SK-N-MC (cell line): ENCODE data around the gene TRIM67.

Experiments
- DNase-seq: peaks from one replicate; pipeline ENCODE4 v3.0.0-alpha.2; 2011; ENCODE audit warnings: low read depth, low spot score
- H3K27ac ChIP-seq: fragments of 200-600 bp; sonication (generic); 2 replicates; pipeline ENCODE4 v1.5.1; 2016; ENCODE audit warnings: mixed run types
- H3K36me3 ChIP-seq: fragments of 200-600 bp; sonication (generic); 2 replicates; pipeline ENCODE4 v1.6.1; 2017; ENCODE audit warnings: antibody characterized with exemption, low read length, mixed read lengths; ENCODE audit not compliant: insufficient read depth
- H3K4me3 ChIP-seq: fragments of 200-600 bp; sonication (generic); 2 replicates; pipeline ENCODE4 v1.5.1; 2016
- H3K9ac ChIP-seq: fragments of 200-600 bp; sonication (generic); 2 replicates; pipeline ENCODE4 v1.8.0; 2017; ENCODE audit warnings: mixed run types, mixed read lengths; ENCODE audit not compliant: insufficient read length
- H3K9me3 ChIP-seq: fragments of 200-600 bp; sonication (generic); 2 replicates; pipeline ENCODE4 v1.6.1; 2017; ENCODE audit warnings: low read depth, mild to moderate bottlenecking, antibody characterized with exemption, low read length, moderate library complexity, mixed read lengths
- EZH2 ChIP-seq: fragments of 200-600 bp; sonication (generic); IDR thresholded peaks from one replicate; pipeline ENCODE4 v1.6.1; 2017; ENCODE audit warnings: antibody characterized with exemption
- FOXP2 ChIP-seq: optimal IDR thresholded peaks from 2 replicates; pipeline ENCODE3; 2011; ENCODE audit warnings: mild to moderate bottlenecking, moderate library complexity; ENCODE audit not compliant: insufficient read depth; ENCODE audit errors: extremely low read length, control extremely low read depth
- POLR2AphosphoS5 ChIP-seq: IDR thresholded peaks from 2 replicates; pipeline ENCODE4 v1.6.1; 2012; ENCODE audit warnings: mild to moderate bottlenecking, low read depth, low read length, borderline replicate concordance

The TRIM67 gene

DNA sequence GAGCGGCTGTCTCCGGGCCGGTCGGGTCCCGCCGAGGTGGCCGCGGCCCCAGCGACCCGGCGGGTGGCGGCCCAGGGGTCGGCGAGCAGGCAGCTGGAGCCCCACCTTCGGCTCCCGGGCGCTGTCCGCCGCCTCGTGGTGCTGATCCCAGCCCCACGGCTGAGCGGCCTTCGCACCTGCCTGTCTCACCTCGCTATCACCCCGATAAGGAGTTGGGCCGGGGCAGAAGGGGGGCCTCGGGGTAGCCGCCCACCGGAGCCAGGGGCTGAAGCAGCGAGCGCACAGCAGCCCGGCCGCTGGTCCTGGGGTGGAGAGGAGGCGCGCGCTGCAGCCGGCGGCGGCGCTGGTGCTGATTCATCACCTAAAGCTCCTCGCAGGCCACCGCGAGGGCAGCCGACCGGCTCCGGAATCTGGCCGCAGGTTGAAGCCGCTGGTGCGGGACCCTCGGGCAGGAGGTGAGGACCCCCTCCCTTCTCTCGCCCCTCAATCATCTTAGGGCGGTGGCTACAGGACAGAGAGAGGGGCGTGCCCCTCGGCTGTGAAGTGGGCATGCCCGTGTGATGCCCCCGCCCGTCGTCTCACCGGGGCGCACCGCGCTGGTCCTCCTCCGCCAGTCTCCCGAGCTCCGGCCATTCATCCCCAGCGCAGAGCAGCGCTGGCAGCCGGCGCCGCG, 575 bp downstream of the TRIM67 start:
- Histone ChIP-seq H3K36me3 (no peaks in the 10 kb centered on the region), H3K27ac (no peak overlapping the region), H3K4me3 (peak overlapping the region; percentile 29; the same call in 1 of the 2 replicates), H3K9me3 (no peaks in the 10 kb centered on the region), H3K9ac (no peak overlapping the region)
- TF ChIP-seq FOXP2 (no peak), EZH2 (peak; percentile 57)
- DNase-seq = no peak

GRCh38 chr1:231162970-231163829, 1.3 kb downstream of the TRIM67 start:
- Histone ChIP-seq H3K4me3 (no peak overlapping the region), H3K36me3 (no peaks in the 10 kb centered on the region), H3K9me3 (no peaks in the 10 kb centered on the region), H3K27ac (no peak overlapping the region), H3K9ac (no peak overlapping the region)
- no peak for TF ChIP-seq EZH2
- no peak for TF ChIP-seq POLR2AphosphoS5
- TF ChIP-seq FOXP2 = no peak
- no peak for DNase-seq

GRCh38 chr1:231163830-231164427, 2.1 kb downstream of the TRIM67 start:
- DNase-seq = no peak
- TF ChIP-seq EZH2 = no peak
- no peak for TF ChIP-seq FOXP2
- TF ChIP-seq POLR2AphosphoS5 = no peak
- H3K9me3 ChIP-seq = no peaks in the 10 kb centered on the region
- no peak overlapping the region for H3K9ac ChIP-seq
- no peak overlapping the region for H3K4me3 ChIP-seq
- no peak overlapping the region for H3K27ac ChIP-seq
- no peaks in the 10 kb centered on the region for H3K36me3 ChIP-seq

DNA sequence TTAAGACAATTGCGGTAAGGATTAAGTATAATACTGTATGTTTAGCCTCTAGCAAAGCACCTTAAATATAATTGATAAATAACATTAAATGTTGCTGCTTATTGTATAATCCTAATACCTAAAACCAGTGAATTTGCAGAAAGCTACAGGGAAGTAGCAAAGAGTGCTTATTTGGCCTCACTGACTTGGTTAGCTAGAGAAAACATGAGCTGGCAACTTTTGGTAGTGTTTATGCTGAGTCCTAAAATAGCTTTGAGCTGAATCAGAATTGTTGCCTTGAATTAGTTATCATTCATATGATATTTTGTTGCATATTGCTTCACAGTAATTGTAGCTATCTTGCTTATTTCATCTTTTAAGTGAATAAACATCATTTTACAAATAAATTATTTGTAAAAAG, 3.5 kb downstream of the TRIM67 start:
- TF ChIP-seq POLR2AphosphoS5 (no peak), EZH2 (no peak), FOXP2 (no peak)
- no peaks in the 10 kb centered on the region for H3K36me3 ChIP-seq
- no peak for DNase-seq
- no peaks in the 10 kb centered on the region for H3K9me3 ChIP-seq
- H3K9ac ChIP-seq = no peak overlapping the region
- no peak overlapping the region for H3K4me3 ChIP-seq
- no peak overlapping the region for H3K27ac ChIP-seq

DNA sequence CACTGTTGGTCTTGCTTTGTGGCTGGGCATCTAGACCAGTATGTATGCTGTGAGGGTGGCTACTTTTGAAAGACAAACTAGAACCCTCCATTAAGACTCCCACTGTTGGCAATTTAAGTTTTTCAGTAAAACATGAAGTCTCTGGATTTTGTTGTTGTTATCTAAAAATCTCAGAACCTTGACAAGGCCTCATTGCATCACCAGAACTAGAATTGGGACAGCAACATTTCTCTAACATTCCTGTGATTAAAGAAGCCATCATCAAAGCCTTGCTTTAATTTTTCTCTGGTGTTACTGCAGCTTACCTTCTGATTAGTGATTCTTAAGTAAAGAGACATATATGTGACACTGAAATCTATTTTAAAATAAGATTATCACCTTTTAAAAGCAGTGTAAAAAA, 4.5 kb downstream of the TRIM67 start:
- H3K36me3 ChIP-seq = no peaks in the 10 kb centered on the region
- no peak overlapping the region for H3K9ac ChIP-seq
- TF ChIP-seq EZH2 (no peak), POLR2AphosphoS5 (no peak)
- H3K27ac ChIP-seq = no peak overlapping the region
- H3K4me3 ChIP-seq = no peak overlapping the region
- no peak for DNase-seq
- H3K9me3 ChIP-seq = no peaks in the 10 kb centered on the region

DNA sequence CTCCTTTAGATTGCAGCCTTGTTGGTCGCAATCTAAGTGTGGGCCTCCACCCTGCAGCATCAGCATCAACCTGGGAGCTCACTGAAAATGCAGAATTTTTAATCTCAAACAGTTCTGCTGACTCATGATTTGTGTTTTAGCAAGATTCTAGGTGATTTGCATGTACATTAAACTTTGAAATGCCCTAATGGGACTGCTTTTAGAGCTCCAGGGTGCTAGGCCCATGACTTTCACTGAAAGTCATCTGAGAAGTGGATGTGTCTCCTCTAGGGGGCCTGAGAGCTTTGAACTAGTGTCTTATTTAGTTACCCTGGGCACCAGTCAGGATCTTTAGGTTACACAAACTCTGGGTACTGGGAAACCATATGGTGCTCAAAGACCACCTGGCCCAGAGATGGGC, 9.0 kb downstream of the TRIM67 start:
- Histone ChIP-seq H3K36me3 (no peaks in the 10 kb centered on the region), H3K9me3 (no peaks in the 10 kb centered on the region), H3K27ac (no peak overlapping the region), H3K9ac (no peak overlapping the region), H3K4me3 (no peak overlapping the region)
- no peak for DNase-seq
- no peak for TF ChIP-seq EZH2
- TF ChIP-seq POLR2AphosphoS5 = no peak
- TF ChIP-seq FOXP2 = no peak

DNA sequence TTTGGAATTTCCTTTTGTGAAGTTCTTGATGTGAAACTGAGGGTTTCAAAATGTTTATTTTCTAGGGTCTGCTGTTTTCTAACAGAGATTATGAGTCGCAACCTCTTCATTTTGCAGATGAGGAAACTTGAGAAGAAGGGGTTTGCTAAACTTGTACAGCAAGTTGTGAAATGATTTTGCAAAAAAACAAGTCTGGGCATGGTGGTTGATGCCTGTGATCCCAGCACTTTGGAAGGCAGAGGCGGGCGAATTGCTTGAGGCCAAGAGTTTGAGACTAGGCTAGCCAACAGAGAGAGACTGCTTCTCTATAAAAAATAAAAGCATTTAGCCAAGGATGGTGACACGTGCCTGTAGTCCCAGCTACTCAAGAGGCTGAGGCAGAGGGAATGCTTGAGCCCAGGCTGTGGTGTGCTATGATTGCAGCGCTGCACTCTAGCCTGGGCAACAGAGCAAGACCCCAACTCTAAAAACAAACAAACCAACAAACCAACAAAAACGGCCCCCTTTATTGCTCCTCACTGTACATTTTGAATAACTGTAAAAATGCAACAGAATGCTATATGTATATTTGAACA, 9.9 kb downstream of the TRIM67 start:
- Histone ChIP-seq H3K36me3 (no peaks in the 10 kb centered on the region), H3K27ac (no peak overlapping the region), H3K9me3 (no peaks in the 10 kb centered on the region), H3K4me3 (no peak overlapping the region), H3K9ac (no peak overlapping the region)
- DNase-seq = no peak
- no peak for TF ChIP-seq FOXP2
- TF ChIP-seq POLR2AphosphoS5 = no peak
- no peak for TF ChIP-seq EZH2

GRCh38 chr1:231172411-231172810, 10.6 kb downstream of the TRIM67 start:
- DNase-seq = no peak
- Histone ChIP-seq H3K9me3 (no peaks in the 10 kb centered on the region), H3K27ac (no peak overlapping the region), H3K36me3 (no peaks in the 10 kb centered on the region), H3K4me3 (no peak overlapping the region), H3K9ac (no peak overlapping the region)
- no peak for TF ChIP-seq EZH2
- no peak for TF ChIP-seq FOXP2
- TF ChIP-seq POLR2AphosphoS5 = no peak
